ENCODE results near the gene GNG11.
A peak's percentile ranks its signal among the peaks of the same experiment; 100 is the strongest.
"Not testable (repeated sequence)": the region's sequence is repeated elsewhere in the genome, so short reads cannot be mapped to it uniquely, and the experiment has no call there.

GNG11 gene

GRCh38 chr7:93911661-93912060, 9.9 kb upstream of the GNG11 start:
- not testable (repeated sequence) for DNase-seq (ENCODE audit: low read depth)

GRCh38 chr7:93913197-93913596, 8.3 kb upstream of the GNG11 start:
- DNase-seq (ENCODE audit: low read depth) = no peak

GRCh38 chr7:93914581-93915066, 6.9 kb upstream of the GNG11 start:
- peak; percentile 84 for DNase-seq (ENCODE audit: low read depth)

- DNase-seq (ENCODE audit: low read depth) = not testable (repeated sequence)
These were observed 6.2 kb upstream of the GNG11 start for GRCh38 chr7:93915206-93915842.

GRCh38 chr7:93915888-93916287, 5.6 kb upstream of the GNG11 start:
- not testable (repeated sequence) for DNase-seq (ENCODE audit: low read depth)

- DNase-seq (ENCODE audit: low read depth) = peak; percentile 25
These were observed 5.2 kb upstream of the GNG11 start for GRCh38 chr7:93916315-93916714.

GRCh38 chr7:93920496-93921182, 896 bp upstream of the GNG11 start:
- peak; percentile 22 for DNase-seq (ENCODE audit: low read depth)

- no peak for DNase-seq (ENCODE audit: low read depth)
These were observed 349 bp upstream of the GNG11 start for GRCh38 chr7:93921186-93921585.

GRCh38 chr7:93923296-93923695, 1.8 kb downstream of the GNG11 start:
- DNase-seq (ENCODE audit: low read depth) = peak; percentile 19

GRCh38 chr7:93923942-93924341, 2.4 kb downstream of the GNG11 start:
- DNase-seq (ENCODE audit: low read depth) = peak; percentile 30

GRCh38 chr7:93926800-93927199, 5.3 kb downstream of the GNG11 start:
- no peak for DNase-seq (ENCODE audit: low read depth)

GRCh38 chr7:93927585-93927984, 6.0 kb downstream of the GNG11 start:
- DNase-seq (ENCODE audit: low read depth) = no peak

- DNase-seq (ENCODE audit: low read depth) = no peak
These were observed 10.1 kb downstream of the GNG11 start for GRCh38 chr7:93931655-93932054.

GRCh38 chr7:93933156-93933555, 11.6 kb downstream of the GNG11 start:
- DNase-seq (ENCODE audit: low read depth) = no peak

GRCh38 chr7:93935102-93935501, 13.6 kb downstream of the GNG11 start:
- DNase-seq (ENCODE audit: low read depth) = no peak

- no peak for DNase-seq (ENCODE audit: low read depth)
These were observed 16.3 kb downstream of the GNG11 start for GRCh38 chr7:93937818-93938217.

GRCh38 chr7:93938293-93938692, 16.8 kb downstream of the GNG11 start:
- DNase-seq (ENCODE audit: low read depth) = no peak

GRCh38 chr7:93941945-93942344, 20.4 kb downstream of the GNG11 start:
- DNase-seq (ENCODE audit: low read depth) = peak; percentile 74

GRCh38 chr7:93943816-93944540, 22.4 kb downstream of the GNG11 start:
- DNase-seq (ENCODE audit: low read depth) = no peak

- peak; percentile 36 for DNase-seq (ENCODE audit: low read depth)
These were observed 23.1 kb downstream of the GNG11 start for GRCh38 chr7:93944673-93945072.

- no peak for DNase-seq (ENCODE audit: low read depth)
These were observed 23.5 kb downstream of the GNG11 start for GRCh38 chr7:93945083-93945482.

GRCh38 chr7:93945756-93946535, 24.4 kb downstream of the GNG11 start:
- peak; percentile 71 for DNase-seq (ENCODE audit: low read depth)
